BLaER1 (cell line): ENCODE results near the gene DISP3.
A peak's percentile ranks its signal among the peaks of the same experiment; 100 is the strongest.

Experiments used
- H3K27ac ChIP-seq: shearing (Covaris generic); formaldehyde crosslinking; 2 replicates; pipeline ENCODE4 v1.8.1; 2022
- H3K27me3 ChIP-seq: shearing (Covaris generic); formaldehyde crosslinking; 2 replicates; pipeline ENCODE4 v1.8.1; 2022
- H3K36me3 ChIP-seq: shearing (Covaris generic); formaldehyde crosslinking; 2 replicates; pipeline ENCODE4 v1.8.1; 2022
- H3K4me1 ChIP-seq: shearing (Covaris generic); formaldehyde crosslinking; 2 replicates; pipeline ENCODE4 v1.8.1; 2022
- H3K4me2 ChIP-seq: shearing (Covaris generic); formaldehyde crosslinking; 2 replicates; pipeline ENCODE4 v1.8.1; 2022
- H3K4me3 ChIP-seq: shearing (Covaris generic); formaldehyde crosslinking; 2 replicates; pipeline ENCODE4 v1.8.1; 2022
- H3K9ac ChIP-seq: shearing (Covaris generic); formaldehyde crosslinking; 2 replicates; pipeline ENCODE4 v1.8.1; 2022
- H3K9me3 ChIP-seq: shearing (Covaris generic); formaldehyde crosslinking; 2 replicates; pipeline ENCODE4 v1.8.1; 2022
- H4K20me1 ChIP-seq: shearing (Covaris generic); formaldehyde crosslinking; 2 replicates; pipeline ENCODE4 v1.8.1; 2022
- Cebpa-rat ChIP-seq: shearing (Covaris generic); IDR thresholded peaks from 2 replicates; pipeline ENCODE4 v1.8.1; 2022

DISP3 gene

DNA sequence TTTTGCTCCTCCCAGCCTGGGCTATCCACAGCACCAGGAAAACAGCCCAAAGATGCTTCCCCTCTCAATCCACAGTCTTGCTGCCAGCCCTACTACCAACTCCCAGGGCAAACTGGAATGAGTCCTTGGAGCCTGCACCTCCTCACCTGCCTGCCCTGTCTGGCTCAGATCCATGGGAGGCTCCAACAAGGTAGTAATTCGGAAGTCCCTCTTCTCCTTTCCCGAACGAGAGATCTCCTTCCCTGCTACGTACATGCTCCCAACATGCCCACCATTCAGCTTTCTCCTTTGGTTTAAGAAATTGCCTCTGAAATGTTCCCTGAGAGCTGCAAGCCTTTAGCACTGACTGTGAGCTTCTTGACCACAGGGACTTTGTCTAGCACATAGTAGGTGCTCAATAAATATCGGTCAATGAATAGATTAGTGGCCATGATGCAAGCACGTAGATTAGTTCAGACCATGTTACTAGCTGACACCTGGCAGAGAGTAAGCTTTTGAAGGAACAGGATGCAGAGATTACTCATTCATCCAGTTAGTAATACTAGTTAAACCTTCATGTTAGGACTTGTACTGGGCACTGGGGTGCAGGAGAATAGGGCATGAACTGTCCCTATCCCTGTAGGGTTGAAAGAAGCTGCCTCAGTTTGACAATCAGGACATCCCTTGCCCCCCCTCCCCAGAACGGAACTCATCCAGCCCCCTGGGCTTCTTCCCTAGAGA, 80.1 kb downstream of the DISP3 start:
- Histone ChIP-seq H3K4me2 (no peak overlapping the region), H3K27me3 (peaks cover 8% of the 10 kb centered on the region; the same call in 1 of the 2 replicates)
- TF ChIP-seq Cebpa-rat = no peak

DNA sequence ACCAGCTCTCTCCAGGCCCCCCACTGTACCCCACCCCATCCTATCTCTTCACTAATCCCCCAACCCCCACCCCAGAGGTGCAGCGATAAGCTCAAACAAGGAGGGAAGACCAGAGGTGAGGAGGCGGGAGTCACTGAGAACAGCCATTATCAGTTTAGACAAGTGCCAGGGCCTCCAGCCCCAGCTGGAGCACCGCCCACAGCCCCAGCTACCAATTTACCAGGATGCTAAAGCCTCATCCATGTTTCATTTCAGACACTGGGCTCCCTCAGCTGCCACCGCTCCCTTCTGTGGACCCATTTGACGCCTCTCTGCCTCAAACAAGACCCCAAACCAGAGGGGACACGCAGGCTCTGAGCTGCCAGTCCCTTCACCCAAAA, 80.6 kb downstream of the DISP3 start:
- Histone ChIP-seq H3K27ac (no peak overlapping the region), H3K4me1 (peaks cover 30% of the 10 kb centered on the region), H3K27me3 (0 out of 2 replicates have a peak, but pooled peaks cover 3% of the 10 kb centered on the region), H3K36me3 (no peaks in the 10 kb centered on the region), H3K4me2 (no peak overlapping the region), H3K9ac (no peak overlapping the region), H3K9me3 (no peaks in the 10 kb centered on the region), H4K20me1 (no peaks in the 10 kb centered on the region), H3K4me3 (no peak overlapping the region)
- TF ChIP-seq Cebpa-rat = no peak

More for the DNA sequence above, 80.1 kb downstream of the DISP3 start:
- Histone ChIP-seq H3K4me3 (no peak overlapping the region), H3K36me3 (no peaks in the 10 kb centered on the region), H3K9me3 (no peaks in the 10 kb centered on the region), H3K4me1 (peaks cover 25% of the 10 kb centered on the region), H4K20me1 (no peaks in the 10 kb centered on the region), H3K27ac (no peak overlapping the region), H3K9ac (no peak overlapping the region)

DNA sequence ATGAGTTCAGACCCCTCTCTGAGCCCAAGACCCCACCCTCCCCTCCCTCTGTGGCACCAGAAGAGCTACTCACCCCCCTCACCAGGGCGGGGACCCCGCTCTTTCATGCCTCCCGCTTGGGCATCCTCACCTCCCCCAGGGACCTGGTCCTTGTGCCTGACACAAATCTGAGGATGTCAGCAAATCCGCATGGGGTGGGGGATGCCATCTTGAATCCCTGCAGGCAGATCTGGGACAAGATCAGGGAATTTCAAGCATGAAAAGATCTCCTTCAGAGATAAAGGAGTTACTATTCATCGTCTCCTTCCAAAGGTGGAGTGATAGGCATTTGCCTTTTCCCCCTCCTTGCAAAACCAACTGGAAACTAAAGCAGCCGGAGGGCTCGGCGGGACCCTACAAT, 81.1 kb downstream of the DISP3 start:
- Histone ChIP-seq H3K27me3 (no peaks in the 10 kb centered on the region), H3K9ac (no peak overlapping the region), H3K4me1 (peaks cover 35% of the 10 kb centered on the region), H3K27ac (no peak overlapping the region), H4K20me1 (no peaks in the 10 kb centered on the region), H3K36me3 (no peaks in the 10 kb centered on the region), H3K9me3 (no peaks in the 10 kb centered on the region), H3K4me3 (no peak overlapping the region), H3K4me2 (no peak overlapping the region)
- no peak for TF ChIP-seq Cebpa-rat

- Histone ChIP-seq H3K4me3 (no peak overlapping the region), H3K4me1 (peaks cover 51% of the 10 kb centered on the region), H4K20me1 (no peaks in the 10 kb centered on the region), H3K9me3 (no peaks in the 10 kb centered on the region), H3K27me3 (no peaks in the 10 kb centered on the region), H3K27ac (no peak overlapping the region), H3K36me3 (no peaks in the 10 kb centered on the region), H3K4me2 (no peak overlapping the region), H3K9ac (no peak overlapping the region)
- TF ChIP-seq Cebpa-rat = no peak
These were observed 82.8 kb downstream of the DISP3 start for GRCh38 chr1:11561740-11562139.

GRCh38 chr1:11562664-11563063, 83.7 kb downstream of the DISP3 start:
- no peaks in the 10 kb centered on the region for H4K20me1 ChIP-seq
- no peaks in the 10 kb centered on the region for H3K27me3 ChIP-seq
- H3K4me1 ChIP-seq = peaks cover 53% of the 10 kb centered on the region
- no peak for TF ChIP-seq Cebpa-rat
- H3K9me3 ChIP-seq = no peaks in the 10 kb centered on the region
- no peak overlapping the region for H3K4me3 ChIP-seq
- peak overlapping the region; percentile 45; the same call in 1 of the 2 replicates for H3K27ac ChIP-seq
- no peak overlapping the region for H3K9ac ChIP-seq
- peak overlapping the region; percentile 81 for H3K4me2 ChIP-seq
- H3K36me3 ChIP-seq = no peaks in the 10 kb centered on the region

DNA sequence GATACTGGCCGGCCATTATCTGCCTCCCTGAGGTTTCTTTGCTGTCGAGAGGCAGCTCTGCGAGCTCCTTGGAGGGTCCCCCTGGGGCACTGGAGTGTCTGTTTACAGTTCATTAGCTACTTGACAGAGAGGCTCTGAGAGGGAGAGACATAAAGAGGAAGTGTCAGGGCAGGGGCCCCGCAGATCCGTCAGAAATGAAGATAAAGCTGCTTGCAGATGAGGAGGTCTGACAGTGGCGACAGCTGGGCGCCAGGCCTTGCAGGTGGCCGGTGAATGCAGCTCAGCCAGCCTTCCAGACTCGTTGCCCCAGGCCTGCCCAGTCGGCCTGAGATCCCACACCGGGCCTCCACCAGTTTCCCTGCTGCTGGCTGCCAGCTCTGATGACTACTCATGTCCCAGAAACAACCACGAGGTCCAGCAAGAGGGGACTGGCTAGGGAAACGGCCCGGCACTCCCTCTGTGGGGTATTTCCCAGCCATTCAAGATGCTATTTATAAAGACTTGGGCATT, 84.7 kb downstream of the DISP3 start:
- no peaks in the 10 kb centered on the region for H3K27me3 ChIP-seq
- H3K4me2 ChIP-seq = peak overlapping the region; percentile 81
- no peak for TF ChIP-seq Cebpa-rat
- no peaks in the 10 kb centered on the region for H3K36me3 ChIP-seq
- H3K9me3 ChIP-seq = no peaks in the 10 kb centered on the region
- H3K4me3 ChIP-seq = 0 out of 2 replicates have a peak overlapping the region, but pooled peaks have one; percentile 13
- H3K4me1 ChIP-seq = peaks cover 52% of the 10 kb centered on the region
- H3K27ac ChIP-seq = peak overlapping the region; percentile 66
- H4K20me1 ChIP-seq = no peaks in the 10 kb centered on the region
- peak overlapping the region; percentile 26 for H3K9ac ChIP-seq

GRCh38 chr1:11564237-11564636, 85.3 kb downstream of the DISP3 start:
- peaks cover 51% of the 10 kb centered on the region for H3K4me1 ChIP-seq
- H3K4me3 ChIP-seq = no peak overlapping the region
- no peak for TF ChIP-seq Cebpa-rat
- no peaks in the 10 kb centered on the region for H3K9me3 ChIP-seq
- peak overlapping the region; percentile 26; the same call in 1 of the 2 replicates for H3K9ac ChIP-seq
- no peaks in the 10 kb centered on the region for H4K20me1 ChIP-seq
- no peaks in the 10 kb centered on the region for H3K36me3 ChIP-seq
- H3K27ac ChIP-seq = peak overlapping the region; percentile 66
- H3K27me3 ChIP-seq = no peaks in the 10 kb centered on the region
- H3K4me2 ChIP-seq = peak overlapping the region; percentile 81

- TF ChIP-seq Cebpa-rat = no peak
- H4K20me1 ChIP-seq = no peaks in the 10 kb centered on the region
- 0 out of 2 replicates have a peak overlapping the region, but pooled peaks have one; percentile 3 for H3K4me2 ChIP-seq
- H3K4me3 ChIP-seq = no peak overlapping the region
- no peak overlapping the region for H3K27ac ChIP-seq
- H3K4me1 ChIP-seq = peaks cover 66% of the 10 kb centered on the region
- no peaks in the 10 kb centered on the region for H3K9me3 ChIP-seq
- H3K27me3 ChIP-seq = no peaks in the 10 kb centered on the region
- no peaks in the 10 kb centered on the region for H3K36me3 ChIP-seq
- H3K9ac ChIP-seq = no peak overlapping the region
These were observed 87.3 kb downstream of the DISP3 start for GRCh38 chr1:11566042-11566850.

GRCh38 chr1:11567244-11568065, 88.5 kb downstream of the DISP3 start:
- 0 out of 2 replicates have a peak overlapping the region, but pooled peaks have one; percentile 8 for H3K4me2 ChIP-seq

More at GRCh38 chr1:11567244-11568065, 88.5 kb downstream of the DISP3 start:
- Histone ChIP-seq H3K4me1 (peaks cover 73% of the 10 kb centered on the region), H3K27me3 (no peaks in the 10 kb centered on the region), H4K20me1 (no peaks in the 10 kb centered on the region), H3K36me3 (no peaks in the 10 kb centered on the region), H3K9ac (no peak overlapping the region), H3K4me3 (no peak overlapping the region), H3K9me3 (no peaks in the 10 kb centered on the region), H3K27ac (no peak overlapping the region)
- no peak for TF ChIP-seq Cebpa-rat
